8988T (cell line): ENCODE results near the gene CR1.
"Not testable (repeated sequence)": the region's sequence is repeated elsewhere in the genome, so short reads cannot be mapped to it uniquely, and the experiment has no call there.

Experiments
- DNase-seq: peaks from one replicate; pipeline ENCODE4 v3.0.0; 2011

Gene CR1

GRCh38 chr1:207504438-207504837 is 8.5 kb downstream of the CR1 start:
- no peak for DNase-seq

- DNase-seq = no peak
Measured at GRCh38 chr1:207510444-207510843, 14.5 kb downstream of the CR1 start.

- no peak for DNase-seq
Measured at GRCh38 chr1:207514890-207515289, 18.9 kb downstream of the CR1 start.

GRCh38 chr1:207516729-207517128 is 20.8 kb downstream of the CR1 start:
- no peak for DNase-seq

- no peak for DNase-seq
Measured at GRCh38 chr1:207518608-207519236, 22.8 kb downstream of the CR1 start.

- no peak for DNase-seq
Measured at GRCh38 chr1:207519505-207520399, 23.8 kb downstream of the CR1 start.

- not testable (repeated sequence) for DNase-seq
Measured at GRCh38 chr1:207520400-207521345, 24.7 kb downstream of the CR1 start.

- not testable (repeated sequence) for DNase-seq
Measured at GRCh38 chr1:207525239-207525638, 29.3 kb downstream of the CR1 start.

GRCh38 chr1:207528401-207528800 is 32.4 kb downstream of the CR1 start:
- DNase-seq = not testable (repeated sequence)

GRCh38 chr1:207536263-207536662 is 40.3 kb downstream of the CR1 start:
- DNase-seq = not testable (repeated sequence)

- DNase-seq = not testable (repeated sequence)
Measured at GRCh38 chr1:207546677-207547357, 50.9 kb downstream of the CR1 start.

- not testable (repeated sequence) for DNase-seq
Measured at GRCh38 chr1:207554823-207555222, 58.9 kb downstream of the CR1 start.

GRCh38 chr1:207565546-207566468 is 69.8 kb downstream of the CR1 start:
- no peak for DNase-seq

GRCh38 chr1:207571926-207572325 is 76.0 kb downstream of the CR1 start:
- DNase-seq = not testable (repeated sequence)

GRCh38 chr1:207573074-207573473 is 77.1 kb downstream of the CR1 start:
- DNase-seq = not testable (repeated sequence)

GRCh38 chr1:207575381-207575780 is 79.4 kb downstream of the CR1 start:
- not testable (repeated sequence) for DNase-seq

- no peak for DNase-seq
Measured at GRCh38 chr1:207578796-207579435, 83.0 kb downstream of the CR1 start.

GRCh38 chr1:207579436-207579799 is 83.5 kb downstream of the CR1 start:
- no peak for DNase-seq

GRCh38 chr1:207581496-207582153 is 85.7 kb downstream of the CR1 start:
- DNase-seq = no peak

GRCh38 chr1:207589506-207589905 is 93.5 kb downstream of the CR1 start:
- DNase-seq = not testable (repeated sequence)
